Transverse colon (tissue), 1 donor: Measurements from ENCODE around the gene BORA.

Experiments
- EP300 ChIP-seq: sonication (generic); formaldehyde crosslinking; IDR thresholded peaks from one replicate; pipeline ENCODE4 v1.6.1; 2017; ENCODE audit warnings: antibody characterized with exemption, low read depth
- POLR2A ChIP-seq: fragments of 450-650 bp; IDR thresholded peaks from one replicate; pipeline ENCODE4 v1.6.1; 2016; ENCODE audit warnings: antibody characterized with exemption, mild to moderate bottlenecking, moderate library complexity

DNA sequence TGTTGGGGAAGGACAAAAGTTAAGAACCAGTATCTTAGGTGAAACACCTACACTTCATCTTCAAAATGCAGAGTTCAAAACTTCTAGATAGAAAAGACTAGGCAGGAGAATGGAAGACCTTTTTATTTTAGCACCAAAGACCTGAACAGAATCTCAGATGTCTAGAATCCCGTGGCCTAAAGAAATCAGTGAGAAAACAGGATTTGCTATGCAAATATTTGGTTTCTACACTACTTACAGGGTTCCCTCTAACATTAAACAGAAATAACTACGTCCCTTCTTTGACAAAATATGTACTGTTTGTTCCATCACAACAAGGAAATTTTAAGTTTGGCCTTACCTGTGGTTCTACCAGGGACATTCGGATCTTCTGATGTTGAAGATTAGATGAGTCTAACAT lies 32.5 kb downstream of the BORA start:
- TF ChIP-seq POLR2A = no peak
- no peak for TF ChIP-seq EP300
